Heart left ventricle (tissue), 13 donors: ENCODE measurements around the gene LCN9.

Source experiments
- CTCF ChIP-seq, 12 donors: fragments of 200-600 bp; sonication (generic) in 4 of 12; IDR thresholded peaks; one replicate each; pipeline versions ENCODE4 v1.5.0 to v1.8.0; 2018 to 2022; ENCODE audit warnings: antibody characterized with exemption in 12 of 12, mild to moderate bottlenecking in 5 of 12
- POLR2A ChIP-seq, 2 donors: fragments of 450-650 bp; IDR thresholded peaks; one replicate each; pipeline ENCODE4 v1.6.1; 2017; ENCODE audit warnings: antibody characterized with exemption in 2 of 2, mild to moderate bottlenecking in 2 of 2, moderate library complexity in 2 of 2
- donor health status: ischemic (EF 13 %, LVEDD 7.1; RV severe dilation, severe dysfunction).
- donor health status: DM: no; HTN: yes; CAD: no.
- donor health status: DM: no; HTN: no; CAD: no.
- donor health status: ischemic (EF 25% LVEDD 6.9; RV normal size, moderate dysfunction).
- donor health status: ischemic (EF 25% LVEDD 5.7; RV mildly dilated, moderate dysfunction).
- donor health status: ischemic (EF 35%, LVEDD 5.7; RV mildly dilated, moderate dysfunction).
- donor health status: nonischemic (EF 11% LVEDD 7.7; RV severe dilation, severe dysfunction).
- donor health status: DM: yes; HTN: yes; CAD: no.
- donor health status: PGD.
- donor health status: ischemic (EF 29% LVEDD 5.4; RV normal size, mild dysfunction).
- donor health status: nonischemic (EF 23%, LVEDD 6.1; RV moderate dilation, normal function).

- TF ChIP-seq CTCF (IDR thresholded peaks at IDR 0.05) (no peak), POLR2A (IDR thresholded peaks at IDR 0.05) (no peak)
Measured at GRCh38 chr9:135617991-135618411, 45.1 kb upstream of the LCN9 start.
